ENCODE measurements around the gene MCF2L. TPM values are rescaled to one million over a fixed set of nuclear protein-coding genes. Genes with fewer than 3 reads are reported as not detected.

Gene MCF2L
- total RNA-seq, 1 donor from 2014 or later, result 40.4 TPM

DNA sequence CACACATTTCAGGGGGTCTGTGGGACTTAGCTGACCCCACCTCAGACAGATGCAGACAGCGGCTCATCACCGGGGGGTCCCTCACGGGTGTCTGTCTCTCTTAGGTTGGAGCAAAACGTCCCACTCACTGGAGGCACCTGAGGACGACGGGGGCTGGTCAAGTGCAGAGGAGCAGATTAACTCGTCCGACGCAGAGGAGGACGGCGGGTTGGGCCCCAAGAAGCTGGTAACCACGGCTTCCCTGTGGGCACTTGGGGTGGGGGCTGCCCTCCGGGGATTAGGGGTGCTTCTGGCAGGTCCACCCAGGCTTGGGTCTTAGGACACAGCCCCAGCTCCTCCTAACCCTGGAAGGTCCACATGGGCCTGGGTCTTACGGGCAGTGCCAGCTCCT is 125.4 kb downstream of the MCF2L start:
- no peaks in the 10 kb centered on the region for H3K27me3 ChIP-seq
- no peak overlapping the region for H3K9ac ChIP-seq
- no peak for DNase-seq (ENCODE audit: low spot score)
- no peak overlapping the region for H3K4me3 ChIP-seq
- H3K9me3 ChIP-seq (ENCODE audit: low read depth), result no peaks in the 10 kb centered on the region
- H3K27ac ChIP-seq, result no peak overlapping the region
- TF ChIP-seq EZH2phosphoT487 (IDR thresholded peaks at IDR 0.05) (no peak), EZH2 (IDR thresholded peaks at IDR 0.05) (no peak)
- TF ChIP-seq, protein P1, sequence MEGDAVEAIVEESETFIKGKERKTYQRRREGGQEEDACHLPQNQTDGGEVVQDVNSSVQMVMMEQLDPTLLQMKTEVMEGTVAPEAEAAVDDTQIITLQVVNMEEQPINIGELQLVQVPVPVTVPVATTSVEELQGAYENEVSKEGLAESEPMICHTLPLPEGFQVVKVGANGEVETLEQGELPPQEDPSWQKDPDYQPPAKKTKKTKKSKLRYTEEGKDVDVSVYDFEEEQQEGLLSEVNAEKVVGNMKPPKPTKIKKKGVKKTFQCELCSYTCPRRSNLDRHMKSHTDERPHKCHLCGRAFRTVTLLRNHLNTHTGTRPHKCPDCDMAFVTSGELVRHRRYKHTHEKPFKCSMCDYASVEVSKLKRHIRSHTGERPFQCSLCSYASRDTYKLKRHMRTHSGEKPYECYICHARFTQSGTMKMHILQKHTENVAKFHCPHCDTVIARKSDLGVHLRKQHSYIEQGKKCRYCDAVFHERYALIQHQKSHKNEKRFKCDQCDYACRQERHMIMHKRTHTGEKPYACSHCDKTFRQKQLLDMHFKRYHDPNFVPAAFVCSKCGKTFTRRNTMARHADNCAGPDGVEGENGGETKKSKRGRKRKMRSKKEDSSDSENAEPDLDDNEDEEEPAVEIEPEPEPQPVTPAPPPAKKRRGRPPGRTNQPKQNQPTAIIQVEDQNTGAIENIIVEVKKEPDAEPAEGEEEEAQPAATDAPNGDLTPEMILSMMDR (IDR thresholded peaks at IDR 0.05), result no peak
- no peaks in the 10 kb centered on the region for H4K20me1 ChIP-seq (ENCODE audit: low read depth)
- H3K4me2 ChIP-seq, result no peak overlapping the region
- no peaks in the 10 kb centered on the region for H3F3A ChIP-seq (ENCODE audit: low read depth)
- Mint-ChIP-seq H3K4me3 (no peak overlapping the region), H3K9me3 (no peaks in the 10 kb centered on the region), H3K4me1 (peaks cover 16% of the 10 kb centered on the region), H3K36me3 (peaks cover 9% of the 10 kb centered on the region), H3K27ac (no peak overlapping the region), H3K27me3 (ENCODE audit: insufficient read depth, low read depth) (no peaks in the 10 kb centered on the region)
- H3K36me3 ChIP-seq, result no peaks in the 10 kb centered on the region
- H3K79me2 ChIP-seq (ENCODE audit: low read depth), result no peaks in the 10 kb centered on the region
- H3K4me1 ChIP-seq, result no peaks in the 10 kb centered on the region
- no peak overlapping the region for H2AFZ ChIP-seq (replicated peaks)

DNA sequence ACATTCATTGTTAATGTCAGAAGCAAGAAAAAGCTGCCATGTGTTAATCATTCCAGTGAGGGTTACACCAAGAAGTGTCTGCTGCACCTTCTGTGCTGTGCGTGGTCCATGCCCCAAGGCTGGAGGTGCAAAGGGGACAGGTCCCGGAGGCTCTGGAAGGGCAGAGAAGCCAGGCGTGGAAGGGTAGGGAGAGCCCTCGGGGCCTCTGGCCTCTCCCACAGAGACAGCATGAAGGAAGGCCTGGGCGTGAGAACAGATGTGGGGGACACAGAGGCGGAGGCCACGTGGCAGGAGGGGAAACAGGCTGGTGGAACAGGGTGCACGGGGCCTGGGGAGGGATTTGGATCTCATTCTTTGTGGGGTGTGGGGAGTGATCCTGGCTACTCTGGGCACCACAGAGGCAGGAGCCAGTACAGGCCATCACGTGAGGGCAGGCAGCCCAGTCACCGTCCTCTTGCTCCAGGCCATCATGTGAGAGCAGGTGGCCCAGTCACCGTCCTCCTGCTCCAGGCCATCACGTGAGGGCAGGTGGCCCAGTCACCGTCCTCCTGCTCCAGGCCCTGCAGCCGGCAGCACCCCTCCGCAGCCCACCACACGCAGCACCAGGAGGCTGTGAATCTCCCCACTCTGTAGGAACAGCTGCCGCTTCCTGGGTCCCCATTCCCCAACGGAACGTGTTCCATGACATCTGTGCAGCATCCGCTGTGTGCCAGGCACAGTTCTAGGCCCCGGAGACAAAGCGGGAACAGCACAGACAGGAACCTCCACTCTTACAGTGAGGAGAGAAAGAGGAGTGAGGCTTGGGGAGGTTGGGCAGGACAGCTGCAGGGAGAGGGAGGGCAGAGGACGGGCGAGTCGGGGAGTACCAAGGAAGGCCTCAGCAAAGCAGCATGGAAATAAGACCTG is 126.4 kb downstream of the MCF2L start:
- Mint-ChIP-seq H3K9me3 (no peaks in the 10 kb centered on the region), H3K36me3 (peaks cover 9% of the 10 kb centered on the region)
- H3K79me2 ChIP-seq (ENCODE audit: low read depth), result no peaks in the 10 kb centered on the region

DNA sequence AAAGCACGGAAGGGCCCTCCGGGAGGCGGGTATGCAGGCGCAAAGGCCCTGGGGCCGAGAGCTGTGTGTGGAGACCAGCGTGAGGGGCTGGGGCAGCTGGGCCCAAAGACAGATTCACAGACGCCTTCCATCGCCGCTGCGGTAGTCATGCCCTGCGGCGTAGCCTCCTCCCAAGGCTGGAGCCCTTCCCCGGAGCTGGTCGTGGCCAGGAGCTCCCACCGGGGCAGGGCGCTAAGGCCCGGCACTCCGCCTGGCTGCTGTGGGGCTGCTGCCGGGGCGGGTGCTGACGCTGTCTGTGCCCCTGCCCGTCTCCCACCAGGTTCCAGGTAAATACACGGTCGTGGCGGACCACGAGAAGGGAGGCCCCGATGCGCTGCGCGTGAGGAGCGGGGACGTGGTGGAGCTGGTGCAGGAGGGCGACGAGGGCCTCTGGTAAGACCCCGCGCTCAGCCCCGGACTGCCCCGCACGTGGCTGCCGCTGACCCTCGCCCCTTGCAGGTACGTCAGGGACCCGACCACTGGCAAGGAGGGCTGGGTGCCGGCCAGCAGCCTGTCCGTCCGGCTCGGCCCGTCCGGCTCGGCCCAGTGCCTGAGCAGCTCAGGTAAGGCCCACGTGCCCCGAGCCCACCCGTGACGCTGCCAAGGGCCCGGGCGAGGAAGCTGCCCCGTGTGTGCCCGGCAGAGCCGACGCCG is 127.2 kb downstream of the MCF2L start:
- H3K4me3 Mint-ChIP-seq, result no peak overlapping the region
- no peaks in the 10 kb centered on the region for H3K27me3 Mint-ChIP-seq (ENCODE audit: insufficient read depth, low read depth)
- peaks cover 16% of the 10 kb centered on the region for H3K4me1 Mint-ChIP-seq
- Histone ChIP-seq H3K4me3 (no peak overlapping the region), H3K9ac (no peak overlapping the region), H3K27me3 (no peaks in the 10 kb centered on the region), H3K27ac (no peak overlapping the region), H3K9me3 (ENCODE audit: low read depth) (no peaks in the 10 kb centered on the region), H3K4me1 (no peaks in the 10 kb centered on the region), H3K79me2 (ENCODE audit: low read depth) (no peaks in the 10 kb centered on the region), H2AFZ (replicated peaks) (no peak overlapping the region), H4K20me1 (ENCODE audit: low read depth) (no peaks in the 10 kb centered on the region), H3F3A (ENCODE audit: low read depth) (no peaks in the 10 kb centered on the region), H3K4me2 (no peak overlapping the region), H3K36me3 (no peaks in the 10 kb centered on the region)
- no peak for DNase-seq (ENCODE audit: low spot score)
- no peaks in the 10 kb centered on the region for H3K9me3 Mint-ChIP-seq
- peaks cover 6% of the 10 kb centered on the region for H3K36me3 Mint-ChIP-seq
- no peak for TF ChIP-seq EZH2 (IDR thresholded peaks at IDR 0.05)
- TF ChIP-seq EZH2phosphoT487 (IDR thresholded peaks at IDR 0.05), result no peak
- TF ChIP-seq, protein P1 (IDR thresholded peaks at IDR 0.05), result no peak
- no peak overlapping the region for H3K27ac Mint-ChIP-seq

More for the DNA sequence above, 126.4 kb downstream of the MCF2L start:
- H3K4me3 ChIP-seq, result no peak overlapping the region
- H3K9ac ChIP-seq, result no peak overlapping the region
- H3K4me2 ChIP-seq, result no peak overlapping the region
- H3K4me1 Mint-ChIP-seq, result peaks cover 16% of the 10 kb centered on the region
- no peak overlapping the region for H3K27ac ChIP-seq
- no peak for DNase-seq (ENCODE audit: low spot score)
- TF ChIP-seq EZH2 (IDR thresholded peaks at IDR 0.05) (no peak), EZH2phosphoT487 (IDR thresholded peaks at IDR 0.05) (no peak)
- TF ChIP-seq, protein P1 (IDR thresholded peaks at IDR 0.05), result no peak
- H3K9me3 ChIP-seq (ENCODE audit: low read depth), result no peaks in the 10 kb centered on the region
- H3K4me3 Mint-ChIP-seq, result peak overlapping the region; percentile 52
- no peaks in the 10 kb centered on the region for H3F3A ChIP-seq (ENCODE audit: low read depth)
- peak overlapping the region; percentile 91 for H3K27ac Mint-ChIP-seq
- no peaks in the 10 kb centered on the region for H3K4me1 ChIP-seq
- H4K20me1 ChIP-seq (ENCODE audit: low read depth), result no peaks in the 10 kb centered on the region
- no peaks in the 10 kb centered on the region for H3K27me3 Mint-ChIP-seq (ENCODE audit: insufficient read depth, low read depth)
- H3K36me3 ChIP-seq, result no peaks in the 10 kb centered on the region
- H2AFZ ChIP-seq (replicated peaks), result no peak overlapping the region
- no peaks in the 10 kb centered on the region for H3K27me3 ChIP-seq
